Measurements from ENCODE around the gene ZBTB22.

ZBTB22 gene

DNA sequence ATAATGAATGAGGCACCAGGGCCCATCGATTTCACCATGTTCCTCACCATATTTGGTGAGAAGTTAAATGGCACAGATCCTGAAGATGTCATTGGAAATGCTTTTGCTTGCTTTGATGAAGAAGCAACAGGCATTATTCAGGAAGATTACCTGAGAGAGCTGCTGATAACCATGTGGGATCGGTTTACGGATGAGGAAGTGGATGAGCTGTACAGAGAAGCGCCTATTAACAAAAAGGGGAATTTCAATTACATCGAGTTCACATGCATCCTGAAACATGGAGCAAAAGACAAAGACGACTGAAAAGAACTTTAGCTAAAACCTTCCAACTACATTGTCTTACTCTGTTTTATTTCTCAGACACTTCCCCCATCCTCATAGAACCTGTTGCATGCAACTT lies 21.6 kb upstream of the ZBTB22 start:
- TF ChIP-seq, protein P1, sequence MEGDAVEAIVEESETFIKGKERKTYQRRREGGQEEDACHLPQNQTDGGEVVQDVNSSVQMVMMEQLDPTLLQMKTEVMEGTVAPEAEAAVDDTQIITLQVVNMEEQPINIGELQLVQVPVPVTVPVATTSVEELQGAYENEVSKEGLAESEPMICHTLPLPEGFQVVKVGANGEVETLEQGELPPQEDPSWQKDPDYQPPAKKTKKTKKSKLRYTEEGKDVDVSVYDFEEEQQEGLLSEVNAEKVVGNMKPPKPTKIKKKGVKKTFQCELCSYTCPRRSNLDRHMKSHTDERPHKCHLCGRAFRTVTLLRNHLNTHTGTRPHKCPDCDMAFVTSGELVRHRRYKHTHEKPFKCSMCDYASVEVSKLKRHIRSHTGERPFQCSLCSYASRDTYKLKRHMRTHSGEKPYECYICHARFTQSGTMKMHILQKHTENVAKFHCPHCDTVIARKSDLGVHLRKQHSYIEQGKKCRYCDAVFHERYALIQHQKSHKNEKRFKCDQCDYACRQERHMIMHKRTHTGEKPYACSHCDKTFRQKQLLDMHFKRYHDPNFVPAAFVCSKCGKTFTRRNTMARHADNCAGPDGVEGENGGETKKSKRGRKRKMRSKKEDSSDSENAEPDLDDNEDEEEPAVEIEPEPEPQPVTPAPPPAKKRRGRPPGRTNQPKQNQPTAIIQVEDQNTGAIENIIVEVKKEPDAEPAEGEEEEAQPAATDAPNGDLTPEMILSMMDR (IDR thresholded peaks at IDR 0.05; ENCODE audit: control extremely low read depth, extremely low read depth, low read depth, missing control alignments) = no peak
- POLR2A ChIA-PET = no interaction called here
- CTCF ChIA-PET = no interaction called here
- no peak for DNase-seq (ENCODE audit: extremely low spot score)

DNA sequence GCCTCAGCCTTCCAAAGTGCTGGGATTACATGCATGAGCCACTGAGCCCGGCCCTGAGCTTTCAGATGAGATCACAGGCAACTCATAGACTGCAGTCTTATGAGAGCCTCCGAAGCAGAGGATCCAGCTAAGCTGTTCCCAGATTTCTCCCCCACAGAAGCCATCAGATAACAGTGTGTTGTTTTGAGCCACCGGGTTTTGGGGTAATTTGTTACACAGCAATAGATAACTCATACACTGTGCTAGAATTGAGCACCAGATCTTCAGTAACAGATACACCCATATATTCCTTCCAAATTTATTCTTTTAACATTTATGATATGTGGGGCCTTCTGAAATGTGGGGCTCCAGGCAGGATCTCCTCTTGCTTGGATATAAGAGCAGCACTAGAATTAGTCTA lies 19.0 kb upstream of the ZBTB22 start:
- CTCF ChIA-PET = interaction anchor here (1.0 to 2.7 kb wide), 2 partner anchors 9 to 38 kb away, joined by 4 to 19 read pairs; no protein-coding TSS in a partner anchor
- no peak for DNase-seq (ENCODE audit: extremely low spot score)
- TF ChIP-seq, protein P1 (IDR thresholded peaks at IDR 0.05; ENCODE audit: control extremely low read depth, extremely low read depth, low read depth, missing control alignments) = no peak
- POLR2A ChIA-PET = no interaction called here

DNA sequence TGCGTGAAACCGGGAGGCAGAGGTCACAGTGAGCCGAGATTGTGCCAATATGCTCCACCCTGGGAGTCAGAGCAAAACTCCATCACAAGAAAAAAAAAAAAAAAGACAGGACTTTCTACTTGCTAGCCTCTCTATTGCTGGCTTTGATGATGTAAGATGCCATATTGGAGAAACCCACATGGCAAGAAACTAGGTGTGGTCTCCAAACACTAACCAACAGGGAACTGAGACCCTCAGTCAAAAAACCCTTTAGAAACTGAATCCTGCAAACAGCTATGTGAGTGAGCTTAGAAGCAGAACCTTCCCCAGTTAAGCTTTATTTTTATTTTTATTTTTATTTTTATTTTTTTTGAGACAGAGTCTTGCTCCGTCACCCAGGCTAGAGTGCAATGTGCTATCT lies 18.4 kb upstream of the ZBTB22 start:
- CTCF ChIA-PET = interaction anchor here (1.0 to 2.7 kb wide), 2 partner anchors 9 to 39 kb away, joined by 4 to 19 read pairs; no protein-coding TSS in a partner anchor
- POLR2A ChIA-PET = no interaction called here
- TF ChIP-seq, protein P1 (IDR thresholded peaks at IDR 0.05; ENCODE audit: control extremely low read depth, extremely low read depth, low read depth, missing control alignments) = no peak
- DNase-seq (ENCODE audit: extremely low spot score) = no peak

DNA sequence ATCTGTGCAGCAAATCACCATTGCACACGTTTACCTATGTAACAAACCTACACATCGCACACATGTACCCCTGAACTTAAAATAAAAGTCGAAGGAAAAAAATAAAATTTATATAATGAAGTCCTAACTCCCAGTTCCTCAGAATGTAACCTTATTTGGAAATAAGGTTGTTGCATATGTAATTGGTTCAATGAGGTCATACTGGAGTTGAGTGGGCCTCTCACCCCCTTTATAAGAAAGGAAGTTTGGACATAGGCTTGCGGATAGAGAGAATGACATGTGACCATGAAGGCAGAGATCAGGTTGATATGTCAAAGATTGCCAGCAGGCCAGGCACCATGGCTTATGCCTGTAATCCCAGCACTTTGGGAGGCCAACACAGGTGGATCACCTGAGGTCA lies 16.1 kb upstream of the ZBTB22 start:
- POLR2A ChIA-PET = no interaction called here
- no peak for DNase-seq (ENCODE audit: extremely low spot score)
- TF ChIP-seq, protein P1 (IDR thresholded peaks at IDR 0.05; ENCODE audit: control extremely low read depth, extremely low read depth, low read depth, missing control alignments) = no peak
- CTCF ChIA-PET = interaction anchor here (1.5 kb wide), 1 partner anchor 11 kb away, joined by 8 read pairs; no protein-coding TSS in a partner anchor

DNA sequence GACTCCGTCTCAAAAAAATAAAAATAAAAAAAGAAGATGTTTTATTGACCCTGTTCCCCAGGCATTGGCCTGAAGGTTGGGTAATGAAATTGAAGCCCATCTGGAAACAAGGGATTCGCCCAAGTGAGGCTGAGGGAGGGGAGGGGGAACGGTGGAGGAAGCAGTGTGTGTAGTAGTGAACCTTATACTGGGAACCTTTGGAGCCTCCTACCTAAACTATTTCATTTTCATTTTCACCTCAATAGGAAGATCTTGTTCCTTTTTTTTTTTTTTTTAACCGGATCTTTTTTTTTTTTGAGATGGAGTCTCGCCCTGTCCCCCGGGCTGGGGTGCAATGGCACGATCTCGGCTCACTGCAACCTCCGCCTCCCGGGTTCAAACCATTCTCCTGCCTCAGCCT lies 13.2 kb upstream of the ZBTB22 start:
- CTCF ChIA-PET = no interaction called here
- DNase-seq (ENCODE audit: extremely low spot score) = no peak
- POLR2A ChIA-PET = no interaction called here
- TF ChIP-seq, protein P1 (IDR thresholded peaks at IDR 0.05; ENCODE audit: control extremely low read depth, extremely low read depth, low read depth, missing control alignments) = no peak

DNA sequence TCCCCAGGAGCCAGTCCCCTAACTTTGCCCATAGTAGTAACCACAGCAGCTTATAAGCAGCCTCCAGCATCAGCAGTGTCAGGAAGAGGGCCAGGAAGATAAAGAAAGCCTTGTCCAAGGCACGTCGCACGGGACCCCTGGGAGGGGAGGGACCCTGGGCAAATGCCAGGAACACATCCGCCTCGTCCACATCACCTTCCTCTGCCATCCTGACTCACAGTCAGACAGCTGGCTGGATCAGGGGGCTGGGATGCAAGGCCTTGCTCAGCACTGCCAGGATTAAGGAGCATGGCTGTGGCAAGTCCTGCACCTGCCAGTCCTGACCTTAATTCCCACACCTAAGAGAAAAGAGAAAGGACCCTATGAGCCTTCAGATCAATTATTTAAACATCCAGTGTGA lies 11.5 kb upstream of the ZBTB22 start:
- CTCF ChIA-PET = interaction anchor here (0.7 to 0.9 kb wide), 2 partner anchors 15 to 67 kb away, joined by 3 read pairs; no protein-coding TSS in a partner anchor
- POLR2A ChIA-PET = no interaction called here
- TF ChIP-seq, protein P1 (IDR thresholded peaks at IDR 0.05; ENCODE audit: control extremely low read depth, extremely low read depth, low read depth, missing control alignments) = no peak

More for the DNA sequence above, 11.5 kb upstream of the ZBTB22 start:
- no peak for DNase-seq (ENCODE audit: extremely low spot score)

Data from GM10248 (cell line).